Measurements from ENCODE around the gene TENM3. TPM values are rescaled to one million over a fixed set of nuclear protein-coding genes. Genes with fewer than 3 reads are reported as not detected.

The TENM3 gene
- total RNA-seq, 2 experiments from 2014 or later: not detected

GRCh38 chr4:182724414-182724813, 481.2 kb downstream of the TENM3 start:
- Mint-ChIP-seq H3K36me3 (ENCODE audit: low read depth) (no peaks in the 10 kb centered on the region), H3K4me1 (ENCODE audit: low read depth) (no peaks in the 10 kb centered on the region)

GRCh38 chr4:182729516-182729915, 486.3 kb downstream of the TENM3 start:
- H3K9me3 Mint-ChIP-seq: no peaks in the 10 kb centered on the region
- H3K4me3 Mint-ChIP-seq: no peak overlapping the region
- no peak for TF ChIP-seq CTCF (IDR thresholded peaks at IDR 0.05)
- DNase-seq: no peak
- ATAC-seq: no peak
- intact Hi-C loops (cut with micrococcal nuclease): no loop called here
- no peaks in the 10 kb centered on the region for H3K4me1 Mint-ChIP-seq (ENCODE audit: low read depth)
- ChIA-PET CTCF (no interaction called here), POLR2A (no interaction called here)
- no peak overlapping the region for H3K27ac Mint-ChIP-seq
- no peaks in the 10 kb centered on the region for H3K36me3 Mint-ChIP-seq (ENCODE audit: low read depth)
- peaks cover 4% of the 10 kb centered on the region for H3K27me3 Mint-ChIP-seq

More at GRCh38 chr4:182724414-182724813, 481.2 kb downstream of the TENM3 start:
- intact Hi-C loops (cut with micrococcal nuclease): no loop called here
- Mint-ChIP-seq H3K4me3 (no peak overlapping the region), H3K27me3 (no peaks in the 10 kb centered on the region), H3K27ac (no peak overlapping the region), H3K9me3 (no peaks in the 10 kb centered on the region)
- no peak for ATAC-seq
- ChIA-PET POLR2A (no interaction called here), CTCF (no interaction called here)
- no peak for TF ChIP-seq CTCF (IDR thresholded peaks at IDR 0.05)
- no peak for DNase-seq

- TF ChIP-seq CTCF (IDR thresholded peaks at IDR 0.05): no peak
- no peak for DNase-seq
- H3K27ac Mint-ChIP-seq: no peak overlapping the region
- peaks cover 4% of the 10 kb centered on the region for H3K27me3 Mint-ChIP-seq
- intact Hi-C loops (cut with micrococcal nuclease): no loop called here
- no peaks in the 10 kb centered on the region for H3K9me3 Mint-ChIP-seq
- ChIA-PET POLR2A (no interaction called here), CTCF (no interaction called here)
- no peaks in the 10 kb centered on the region for H3K36me3 Mint-ChIP-seq (ENCODE audit: low read depth)
- no peaks in the 10 kb centered on the region for H3K4me1 Mint-ChIP-seq (ENCODE audit: low read depth)
- H3K4me3 Mint-ChIP-seq: no peak overlapping the region
- ATAC-seq: no peak
Observed at GRCh38 chr4:182730791-182731190, 487.6 kb downstream of the TENM3 start.

- no peak overlapping the region for H3K4me3 Mint-ChIP-seq
- DNase-seq: no peak
- intact Hi-C loops (cut with micrococcal nuclease): no loop called here
- no peak overlapping the region for H3K27ac Mint-ChIP-seq
- CTCF ChIA-PET: no interaction called here
- no peaks in the 10 kb centered on the region for H3K9me3 Mint-ChIP-seq
- H3K36me3 Mint-ChIP-seq (ENCODE audit: low read depth): no peaks in the 10 kb centered on the region
- peaks cover 7% of the 10 kb centered on the region for H3K27me3 Mint-ChIP-seq
- ATAC-seq: no peak
- TF ChIP-seq CTCF (IDR thresholded peaks at IDR 0.05): no peak
- POLR2A ChIA-PET: no interaction called here
- H3K4me1 Mint-ChIP-seq (ENCODE audit: low read depth): no peaks in the 10 kb centered on the region
Observed at GRCh38 chr4:182736207-182736606, 493.0 kb downstream of the TENM3 start.

GRCh38 chr4:182738283-182739047, 495.3 kb downstream of the TENM3 start:
- ATAC-seq: no peak
- TF ChIP-seq CTCF (IDR thresholded peaks at IDR 0.05): no peak
- intact Hi-C loops (cut with micrococcal nuclease): no loop called here
- Mint-ChIP-seq H3K9me3 (no peaks in the 10 kb centered on the region), H3K27me3 (peaks cover 5% of the 10 kb centered on the region), H3K36me3 (ENCODE audit: low read depth) (no peaks in the 10 kb centered on the region), H3K4me3 (no peak overlapping the region), H3K27ac (no peak overlapping the region), H3K4me1 (ENCODE audit: low read depth) (no peaks in the 10 kb centered on the region)
- CTCF ChIA-PET: interaction anchor here (0.9 kb wide), 1 partner anchor 12 kb away, joined by 3 read pairs; no protein-coding TSS in a partner anchor
- DNase-seq: no peak
- POLR2A ChIA-PET: no interaction called here

All from activated CD8-positive, alpha-beta T cell treated with anti-CD3 and anti-CD28 coated beads for 36 hours (primary cell).